ENCODE measurements around the gene PDLIM1. TPM values are rescaled to one million over a fixed set of nuclear protein-coding genes. Genes with fewer than 3 reads are reported as not detected.

Gene PDLIM1
- 93.6 and 94.6 TPM in 2 replicates for total RNA-seq (2013; cell fraction: nucleolus; rRNA removed)
- total RNA-seq (2014; rRNA removed) (86.5 and 95.7 TPM in 2 replicates), total RNA-seq (2014; rRNA removed; fragmentation: Illumina TruSeq; extraction: Trizol) (204 and 212 TPM in 2 replicates), total RNA-seq (2021) (527 and 530 TPM in 2 replicates), polyA plus RNA-seq (2011; rRNA removed) (133 and 220 TPM in 2 replicates), polyA plus RNA-seq (2014; fragmentation: Illumina TruSeq; extraction: Trizol) (688 and 698 TPM in 2 replicates), polyA plus RNA-seq (2014; fragmentation: Nextera tagmentation; extraction: Ambion mirVana) (100 to 1,000 TPM; 133 to 338 TPM), polyA plus RNA-seq (2014; rRNA removed) (280 and 305 TPM in 2 replicates), polyA plus RNA-seq (2016; fragmentation: Nextera tagmentation; extraction: Ambion mirVana) (100 to 1,000 TPM; 689 to 714 TPM), polyA minus RNA-seq (2011; rRNA and poly(A)+ RNA removed) (275 and 304 TPM in 2 replicates), Bru-seq, nascent RNA (percentile 94 among the genes with signal in this experiment), BruChase-seq, experiment 1, labeled RNA remaining after a 6-hour chase (percentile 91 among the genes with signal in this experiment), BruChase-seq, experiment 2, labeled RNA remaining after a 2-hour chase (percentile 88 among the genes with signal in this experiment)
- 553 TPM for polyA plus RNA-seq (2011; ENCODE audit: low read depth)
- 344 and 508 TPM in 2 replicates for polyA plus RNA-seq (2011; cell fraction: cytosol; rRNA removed)
- 200 and 240 TPM in 2 replicates for polyA plus RNA-seq (2011; cell fraction: nucleus; rRNA removed)
- polyA plus RNA-seq (2012), result 602 and 737 TPM in 2 replicates
- 146 and 173 TPM in 2 replicates for polyA minus RNA-seq (2011; cell fraction: cytosol; rRNA and poly(A)+ RNA removed)
- 58.8 and 86.6 TPM in 2 replicates for polyA minus RNA-seq (2011; cell fraction: nucleus; rRNA and poly(A)+ RNA removed)
- long read RNA-seq, experiment 1, transcript PDLIM1-202 (6 exons, 850 nt), result minor isoform, 7 of 550 reads
- long read RNA-seq, experiment 1, transcript PDLIM1-201 (7 exons, 1,452 nt), result major isoform, 506 of 550 reads
- long read RNA-seq, experiment 1, partial matches to known transcripts, result 7 of 550 reads
- long read RNA-seq, experiment 1, other reads (novel, unspliced or antisense), result 29 of 550 reads
- long read RNA-seq, experiment 2, transcript PDLIM1-202 (6 exons, 850 nt), result minor isoform, 22 of 2,417 reads
- long read RNA-seq, experiment 2, transcript PDLIM1-201 (7 exons, 1,452 nt), result major isoform, 2,247 of 2,417 reads
- long read RNA-seq, experiment 2, partial matches to known transcripts, result 80 of 2,417 reads
- long read RNA-seq, experiment 2, other reads (novel, unspliced or antisense), result 64 of 2,417 reads

GRCh38 chr10:95290461-95291364, at the start of gene PDLIM1:
PDLIM1 (minus strand) TSS chr10:95291003; CDS start chr10:95290915, 88 bp downstream.
- Histone ChIP-seq H3K27me3 (replicated peaks in 1 of 2; ENCODE audit: control insufficient read depth in 2 of 2, insufficient read depth in 2 of 2, low read length in 1 of 2) (no peaks in the 10 kb centered on the region), H3K9me3 (replicated peaks; ENCODE audit: control insufficient read depth, insufficient read depth, low read length) (no peaks in the 10 kb centered on the region), H3K79me2 (ENCODE audit: control insufficient read depth, insufficient read depth, low read length) (peaks cover 70% of the 10 kb centered on the region), H3K27ac (ENCODE audit: control insufficient read depth, insufficient read depth) (peak within 1 kb of the TSS; percentile 98), H2AFZ (ENCODE audit: control insufficient read depth, low read depth, low read length) (peak within 1 kb of the TSS; percentile 78), H3K36me3 (ENCODE audit: control insufficient read depth in 2 of 2, insufficient read depth in 2 of 2, low read length in 1 of 2) (peaks cover 0 to 11% of the 10 kb centered on the region in 2 experiments; a peak in 1 of 4 replicates), H4K20me1 (ENCODE audit: control insufficient read depth, insufficient read depth) (peaks cover 8% of the 10 kb centered on the region), H3K4me3 (peak within 1 kb of the TSS; percentile 97), H3K9ac (ENCODE audit: control insufficient read depth, insufficient read depth, low read length) (peak within 1 kb of the TSS; percentile 91), H3K4me1 (ENCODE audit: control insufficient read depth, insufficient read depth, low read length) (peaks cover 47% of the 10 kb centered on the region), H3K4me2 (ENCODE audit: control insufficient read depth, insufficient read depth) (peak within 1 kb of the TSS; percentile 80)
- CTCF ChIA-PET, result no interaction called here
- RAD21 ChIA-PET (ENCODE audit: unreplicated experiment), result no interaction called here
- BruUV-seq (replicated peaks), result no TSS peak
- no peak for DNase-seq (ENCODE audit: low read depth, low spot score)
- SMC1A ChIA-PET (ENCODE audit: uncharacterized antibody, unreplicated experiment), result interaction anchor here (1.3 to 8.2 kb wide), 2 partner anchors 10 to 71 kb away, joined by 3 to 80 read pairs; no protein-coding TSS in a partner anchor
- peak; percentile 55 for ATAC-seq
- no peak for FAIRE-seq
- in situ Hi-C loops (cut with MboI) (loop anchor here (10.0 kb wide), 1 partner anchor 464 kb away; the partner anchor contains the start of gene ENTPD1), intact Hi-C loops (cut with micrococcal nuclease; ENCODE audit: unreplicated experiment) (loop anchor here (1.0 to 10.0 kb wide), 3 partner anchors 45 to 984 kb away; partner anchors contain the start of genes BLNK and ENTPD1)
- POLR2A ChIA-PET, result interaction anchor here (1.1 kb wide), 1 partner anchor 47 kb away, joined by 3 read pairs; no protein-coding TSS in a partner anchor
- WGBS (ENCODE audit: insufficient coverage, insufficient replicate concordance, low lambda C conversion rate, missing lambda C conversion rate), result under 1% methylated on average over 55 of the region's 119 CpGs
- TF ChIP-seq ELK1 (IDR thresholded peaks at IDR 0.05; ENCODE audit: low read depth, low read length) (no peak), ZZZ3 (IDR thresholded peaks at IDR 0.05; ENCODE audit: control insufficient read depth, insufficient read length, low read depth) (no peak), TCF12 (IDR thresholded peaks at IDR 0.05; ENCODE audit: low read depth, low read length) (0 out of 2 replicates have a peak, but pooled peaks have one; percentile 9), GABPA (IDR thresholded peaks at IDR 0.05; ENCODE audit: low read depth) (no peak), ZNF217 (IDR thresholded peaks at IDR 0.05) (no peak), DPF2 (IDR thresholded peaks at IDR 0.05) (peak; percentile 89), CREM (IDR thresholded peaks at IDR 0.05; ENCODE audit: low read depth) (no peak), GATAD2B (conservative IDR thresholded peaks at IDR 0.05; ENCODE audit: low read depth) (peak; percentile 92), BHLHE40 (IDR thresholded peaks at IDR 0.05; ENCODE audit: borderline replicate concordance in 1 of 2, low read depth in 2 of 2, low read length in 1 of 2) (peak in 1 of 2 experiments; percentile 64; a peak in 1 of 4 replicates), HDAC6 (IDR thresholded peaks at IDR 0.05; ENCODE audit: unreplicated experiment) (peak; percentile 56), IKZF1 (conservative IDR thresholded peaks at IDR 0.05) (peak; percentile 87), SUPT20H (IDR thresholded peaks at IDR 0.05; ENCODE audit: borderline replicate concordance, control insufficient read depth, low read depth, low read length) (no peak), BRCA1 (IDR thresholded peaks at IDR 0.05; ENCODE audit: low read depth, low read length) (peak; percentile 39; the same call in 1 of the 2 replicates), SP1 (IDR thresholded peaks at IDR 0.05; ENCODE audit: low read depth, low read length) (peak; percentile 6), MEF2B (IDR thresholded peaks at IDR 0.05; ENCODE audit: partially characterized antibody, poor library complexity, severe bottlenecking) (no peak)
- TF ChIP-seq, protein P1, sequence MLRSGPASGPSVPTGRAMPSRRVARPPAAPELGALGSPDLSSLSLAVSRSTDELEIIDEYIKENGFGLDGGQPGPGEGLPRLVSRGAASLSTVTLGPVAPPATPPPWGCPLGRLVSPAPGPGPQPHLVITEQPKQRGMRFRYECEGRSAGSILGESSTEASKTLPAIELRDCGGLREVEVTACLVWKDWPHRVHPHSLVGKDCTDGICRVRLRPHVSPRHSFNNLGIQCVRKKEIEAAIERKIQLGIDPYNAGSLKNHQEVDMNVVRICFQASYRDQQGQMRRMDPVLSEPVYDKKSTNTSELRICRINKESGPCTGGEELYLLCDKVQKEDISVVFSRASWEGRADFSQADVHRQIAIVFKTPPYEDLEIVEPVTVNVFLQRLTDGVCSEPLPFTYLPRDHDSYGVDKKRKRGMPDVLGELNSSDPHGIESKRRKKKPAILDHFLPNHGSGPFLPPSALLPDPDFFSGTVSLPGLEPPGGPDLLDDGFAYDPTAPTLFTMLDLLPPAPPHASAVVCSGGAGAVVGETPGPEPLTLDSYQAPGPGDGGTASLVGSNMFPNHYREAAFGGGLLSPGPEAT (IDR thresholded peaks at IDR 0.05; ENCODE audit: low read depth), result no peak

All from GM12878 (cell line).